ENCODE measurements around the gene MEX3D.
A peak's percentile ranks its signal among the peaks of the same experiment; 100 is the strongest.
"Not testable (repeated sequence)": the region's sequence is repeated elsewhere in the genome, so short reads cannot be mapped to it uniquely, and the experiment has no call there.

Gene MEX3D

GRCh38 chr19:1570836-1571235 is 2.7 kb upstream of the MEX3D start:
- DNase-seq = no peak

- DNase-seq = no peak
Measured at GRCh38 chr19:1569997-1570396, 1.9 kb upstream of the MEX3D start.

- DNase-seq = no peak
Measured at GRCh38 chr19:1567848-1568227, 287 bp downstream of the MEX3D start.

GRCh38 chr19:1567116-1567847 is 843 bp downstream of the MEX3D start:
- DNase-seq = no peak

- DNase-seq = peak; percentile 55
Measured at GRCh38 chr19:1566392-1567115, 1.6 kb downstream of the MEX3D start.

- no peak for DNase-seq
Measured at GRCh38 chr19:1563251-1563650, 4.9 kb downstream of the MEX3D start.

- DNase-seq = no peak
Measured at GRCh38 chr19:1561236-1561842, 6.8 kb downstream of the MEX3D start.

- no peak for DNase-seq
Measured at GRCh38 chr19:1560286-1560882, 7.7 kb downstream of the MEX3D start.

- DNase-seq = no peak
Measured at GRCh38 chr19:1558552-1558951, 9.6 kb downstream of the MEX3D start.

GRCh38 chr19:1556390-1557070 is 11.6 kb downstream of the MEX3D start:
- no peak for DNase-seq

GRCh38 chr19:1555487-1556389 is 12.4 kb downstream of the MEX3D start:
- DNase-seq = no peak

- no peak for DNase-seq
Measured at GRCh38 chr19:1554968-1555367, 13.2 kb downstream of the MEX3D start.

GRCh38 chr19:1553415-1553814 is 14.7 kb downstream of the MEX3D start:
- no peak for DNase-seq

GRCh38 chr19:1551068-1552040 is 16.8 kb downstream of the MEX3D start:
- no peak for DNase-seq

- no peak for DNase-seq
Measured at GRCh38 chr19:1549332-1549945, 18.7 kb downstream of the MEX3D start.

- no peak for DNase-seq
Measured at GRCh38 chr19:1540365-1540925, 27.7 kb downstream of the MEX3D start.

- DNase-seq = not testable (repeated sequence)
Measured at GRCh38 chr19:1539749-1540148, 28.4 kb downstream of the MEX3D start.

- no peak for DNase-seq
Measured at GRCh38 chr19:1538978-1539377, 29.1 kb downstream of the MEX3D start.

- DNase-seq = not testable (repeated sequence)
Measured at GRCh38 chr19:1535699-1536098, 32.4 kb downstream of the MEX3D start.

- DNase-seq = no peak
Measured at GRCh38 chr19:1534972-1535371, 33.2 kb downstream of the MEX3D start.

Data from NCI-H146 (cell line).